NT2/D1 (cell line): ENCODE measurements around the gene DDX54.
"Not testable (repeated sequence)": the region's sequence is repeated elsewhere in the genome, so short reads cannot be mapped to it uniquely, and the experiment has no call there.

Experiments
- DNase-seq: peaks from one replicate; pipeline ENCODE4 v3.0.0-alpha.2; 2011; ENCODE audit warnings: low read depth, low spot score
- H3K27me3 ChIP-seq: 2 replicates; pipeline ENCODE4 v1.6.0; 2011; ENCODE audit warnings: mild to moderate bottlenecking; ENCODE audit not compliant: insufficient read length, insufficient read depth
- H3K36me3 ChIP-seq: 2 replicates; pipeline ENCODE4 v1.6.1; 2011; ENCODE audit warnings: mild to moderate bottlenecking, low read length, mixed read lengths; ENCODE audit not compliant: insufficient read depth, insufficient read length
- H3K4me1 ChIP-seq: 2 replicates; pipeline ENCODE4 v1.5.1; 2011; ENCODE audit not compliant: insufficient read depth, insufficient read length
- H3K4me3 ChIP-seq: 2 replicates; pipeline ENCODE4 v1.5.1; 2011; ENCODE audit warnings: low read depth; ENCODE audit not compliant: insufficient read length
- H3K9ac ChIP-seq: 2 replicates; pipeline ENCODE4 v1.6.0; 2011; ENCODE audit warnings: low read depth; ENCODE audit not compliant: insufficient read length
- H3K9me3 ChIP-seq: 2 replicates; pipeline ENCODE4 v1.5.1; 2011; ENCODE audit warnings: mild to moderate bottlenecking, low read length; ENCODE audit not compliant: insufficient read depth
- SUZ12 ChIP-seq: IDR thresholded peaks from 2 replicates; pipeline ENCODE4 v1.6.1; 2011; ENCODE audit not compliant: insufficient read length, insufficient read depth; ENCODE audit errors: extremely low read depth
- YY1 ChIP-seq: IDR thresholded peaks from 2 replicates; pipeline ENCODE4 v1.6.1; 2011; ENCODE audit not compliant: insufficient read length, insufficient read depth
- ZNF274 ChIP-seq: IDR thresholded peaks from 2 replicates; pipeline ENCODE4 v1.6.1; 2011; ENCODE audit warnings: mild to moderate bottlenecking, low read depth, low read length

The DDX54 gene

DNA sequence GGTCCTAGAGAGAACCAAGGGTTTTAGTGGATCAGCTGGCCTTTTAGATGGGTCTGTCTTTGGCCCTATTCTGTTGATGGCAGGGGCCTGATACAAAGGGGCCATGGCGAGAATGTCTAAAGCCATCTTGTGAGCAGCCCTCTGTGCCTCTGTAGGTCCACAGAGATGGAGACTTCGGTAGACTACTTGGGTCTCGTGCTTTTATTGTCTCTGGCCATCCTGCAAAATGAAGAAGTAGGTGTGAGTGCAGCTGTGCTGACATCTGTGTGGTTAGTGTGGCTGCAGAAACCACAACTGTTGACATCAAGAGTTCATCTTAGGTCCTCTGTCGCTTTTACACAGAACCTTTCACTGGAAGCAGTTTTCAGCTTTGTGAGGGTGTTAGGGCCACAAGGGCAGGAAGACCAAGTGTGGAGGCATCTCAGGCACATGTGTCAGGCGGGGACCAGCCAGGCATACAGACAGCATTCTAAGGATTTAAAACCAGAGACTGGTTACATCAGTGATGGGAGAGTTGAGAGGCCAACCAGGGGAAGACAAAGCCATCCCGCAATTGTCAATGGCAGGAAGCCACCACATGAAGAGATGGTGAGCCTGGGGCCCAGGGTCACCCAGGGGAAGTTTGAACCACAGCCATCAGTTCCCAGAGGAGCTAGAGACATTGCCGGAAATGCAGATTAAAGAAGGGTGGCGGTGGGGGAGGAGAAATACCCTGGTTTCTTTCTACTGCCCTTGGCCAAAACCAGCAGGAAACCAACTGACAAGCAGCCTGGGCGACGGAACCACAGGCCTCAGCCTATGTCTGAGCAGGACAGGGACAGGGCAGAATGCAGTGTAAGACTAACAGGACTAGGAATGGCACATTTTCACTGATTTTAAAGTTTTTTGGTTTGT is 23.0 kb upstream of the DDX54 start:
- TF ChIP-seq YY1: no peak
- Histone ChIP-seq H3K27me3 (no peaks in the 10 kb centered on the region), H3K4me1 (peaks cover 4% of the 10 kb centered on the region), H3K4me3 (no peak overlapping the region), H3K9ac (no peak overlapping the region), H3K9me3 (peaks cover 9% of the 10 kb centered on the region), H3K36me3 (no peaks in the 10 kb centered on the region)
- no peak for DNase-seq

DNA sequence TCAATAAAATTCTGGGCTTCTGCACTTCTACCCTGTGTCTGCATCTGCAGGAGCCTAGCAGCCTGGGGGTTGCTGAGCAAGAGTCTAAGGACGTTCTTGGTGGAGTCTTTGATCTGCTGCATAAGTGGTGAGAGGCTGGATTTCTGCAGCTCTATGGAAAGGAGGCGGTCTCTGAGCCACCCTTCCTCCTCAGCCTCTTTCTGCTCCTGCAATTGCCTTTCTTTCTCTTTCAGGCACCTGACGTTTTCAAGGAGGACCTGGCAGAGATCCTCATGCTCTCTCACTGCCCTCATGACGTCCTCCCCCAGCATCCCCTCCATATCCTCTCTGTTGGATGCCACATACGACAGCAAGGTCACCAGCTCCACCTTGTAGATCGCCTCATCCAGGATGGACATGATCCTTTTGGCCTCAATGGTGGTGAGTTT is 22.3 kb upstream of the DDX54 start:
- DNase-seq: no peak
- Histone ChIP-seq H3K9ac (no peak overlapping the region), H3K4me3 (no peak overlapping the region), H3K9me3 (peaks cover 9% of the 10 kb centered on the region), H3K27me3 (no peaks in the 10 kb centered on the region), H3K4me1 (peaks cover 4% of the 10 kb centered on the region), H3K36me3 (no peaks in the 10 kb centered on the region)
- TF ChIP-seq YY1 (no peak), SUZ12 (no peak), ZNF274 (no peak)

DNA sequence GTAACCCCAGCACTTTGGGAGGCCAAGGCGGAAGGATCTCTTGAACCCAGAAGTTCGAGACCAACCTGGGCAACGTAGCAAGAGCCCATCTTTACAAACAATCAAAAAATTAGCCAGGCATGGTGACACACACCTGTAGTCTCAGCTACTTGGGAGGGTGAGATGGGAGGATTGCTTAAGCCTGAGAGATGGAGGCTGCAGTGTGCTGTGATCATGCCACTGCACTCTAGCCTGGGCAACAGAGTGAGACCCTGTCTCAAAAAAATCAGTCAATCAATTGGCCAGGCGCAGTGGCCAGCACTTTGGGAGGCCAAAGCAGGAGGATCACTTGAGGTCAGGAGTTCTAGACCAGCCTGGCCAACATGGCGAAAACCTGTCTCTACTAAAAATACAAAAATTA is 21.5 kb upstream of the DDX54 start:
- H3K9me3 ChIP-seq, H3K4me1 ChIP-seq, H3K9ac ChIP-seq, H3K27me3 ChIP-seq, DNase-seq, H3K4me3 ChIP-seq, H3K36me3 ChIP-seq: not testable (repeated sequence)

DNA sequence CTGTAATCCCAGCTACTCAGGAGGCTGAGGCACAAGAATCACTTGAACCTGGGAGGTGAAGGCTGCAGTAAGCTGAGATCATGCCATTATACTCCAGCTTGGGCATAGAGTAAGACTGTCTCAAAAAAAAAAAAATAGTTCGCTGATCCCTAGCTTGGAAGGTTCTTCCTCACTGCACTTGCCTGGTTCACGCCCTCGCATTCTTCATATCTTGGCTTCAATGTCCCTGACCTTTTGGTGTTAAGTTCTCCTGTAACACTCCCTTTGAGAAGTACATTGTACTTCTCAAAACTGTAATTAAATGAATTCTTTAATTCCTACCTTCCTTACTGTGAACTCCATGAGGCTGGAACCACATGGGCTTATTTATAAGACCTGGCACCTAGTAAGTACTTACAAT is 19.5 kb upstream of the DDX54 start:
- no peak for TF ChIP-seq ZNF274
- TF ChIP-seq YY1: no peak
- TF ChIP-seq SUZ12: no peak
- no peak for DNase-seq
- H3K27me3 ChIP-seq: no peaks in the 10 kb centered on the region
- no peak overlapping the region for H3K4me3 ChIP-seq
- H3K9ac ChIP-seq: no peak overlapping the region
- H3K9me3 ChIP-seq: peaks cover 9% of the 10 kb centered on the region
- H3K4me1 ChIP-seq: peaks cover 4% of the 10 kb centered on the region
- H3K36me3 ChIP-seq: no peaks in the 10 kb centered on the region

DNA sequence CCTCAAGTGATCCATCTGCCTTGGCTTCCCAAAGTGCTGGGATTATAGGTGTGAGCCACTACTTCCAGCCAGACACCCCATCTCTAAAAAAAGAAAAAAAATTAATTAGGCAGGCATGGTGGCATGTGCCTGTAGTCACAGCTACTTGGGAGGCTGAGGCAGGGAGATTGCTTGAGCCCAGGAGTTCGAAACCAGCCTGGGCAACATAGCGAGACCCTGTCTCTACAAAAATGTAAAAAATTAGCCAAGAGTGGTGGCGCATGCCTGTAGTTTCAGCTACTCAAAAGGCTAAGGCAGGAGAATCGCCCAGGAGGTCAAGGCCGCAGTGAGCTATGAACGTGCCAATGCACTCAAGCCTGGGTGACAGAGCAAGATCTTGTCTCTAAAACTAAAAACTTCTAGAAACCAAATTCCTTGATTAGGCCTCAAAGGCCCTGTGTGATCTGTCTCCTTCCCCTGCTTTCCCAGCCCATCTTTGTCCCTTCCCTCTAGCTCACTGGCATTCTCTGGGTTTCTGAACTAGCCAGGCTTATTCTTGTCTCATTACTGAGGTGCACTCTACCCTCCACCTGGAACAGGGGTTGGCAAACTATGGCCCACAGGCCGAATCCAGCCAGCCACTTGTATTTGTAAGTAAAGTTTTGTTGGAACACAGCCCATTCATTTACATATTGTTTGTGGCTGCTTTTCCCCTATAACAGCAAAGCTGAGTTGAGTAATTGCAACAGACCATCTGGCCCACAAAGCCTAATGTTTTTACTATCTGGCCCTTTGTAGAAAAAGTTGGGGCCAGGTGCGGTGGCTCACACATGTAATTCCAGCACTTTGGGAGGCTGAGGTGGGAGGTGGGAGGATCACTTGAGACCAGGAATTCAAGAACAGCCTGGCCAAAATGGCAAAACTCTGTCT is 18.8 kb upstream of the DDX54 start:
- DNase-seq: no peak
- Histone ChIP-seq H3K27me3 (no peaks in the 10 kb centered on the region), H3K9ac (no peak overlapping the region), H3K36me3 (no peaks in the 10 kb centered on the region), H3K4me3 (no peak overlapping the region), H3K4me1 (peaks cover 4% of the 10 kb centered on the region), H3K9me3 (peaks cover 9% of the 10 kb centered on the region)
- TF ChIP-seq SUZ12 (no peak), YY1 (no peak), ZNF274 (no peak)

DNA sequence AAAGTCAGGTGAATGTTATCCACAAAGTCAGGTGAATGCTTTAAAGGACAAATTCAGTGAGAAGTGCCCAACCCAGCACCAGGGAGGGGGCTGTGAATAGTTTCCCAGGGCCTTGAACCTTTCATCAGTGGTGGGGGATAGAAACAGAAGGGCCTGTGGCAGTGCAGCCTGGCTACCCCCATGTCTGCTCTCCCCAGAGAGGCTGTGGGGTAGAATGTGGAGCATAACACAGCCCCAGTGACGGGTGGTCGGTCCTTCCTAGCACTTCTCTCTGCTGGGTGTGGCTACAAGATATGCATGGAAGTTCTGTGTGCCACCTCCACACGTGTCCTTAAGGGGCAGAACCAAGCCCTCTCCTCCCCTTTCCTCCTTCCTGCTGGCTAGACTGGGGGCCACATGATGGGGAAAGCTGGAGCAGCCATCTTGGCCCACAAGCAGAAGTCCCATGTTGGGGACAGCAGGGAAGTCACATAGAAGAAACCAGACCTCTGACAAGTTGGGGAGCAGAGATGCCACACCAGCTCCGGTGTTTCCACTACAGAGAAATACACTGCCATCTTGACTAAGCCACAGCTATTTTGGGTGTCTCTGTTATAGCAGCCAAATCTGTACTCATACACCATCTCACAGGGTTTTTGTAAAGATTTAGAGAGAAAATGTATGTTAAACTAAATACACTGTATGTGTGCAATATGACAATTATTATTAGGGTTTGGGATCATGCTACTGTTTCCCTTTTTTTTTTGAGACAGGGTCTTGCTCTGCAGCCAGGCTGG is 17.2 kb upstream of the DDX54 start:
- Histone ChIP-seq H3K9ac (no peak overlapping the region), H3K27me3 (no peaks in the 10 kb centered on the region), H3K36me3 (no peaks in the 10 kb centered on the region), H3K4me3 (no peak overlapping the region), H3K9me3 (peaks cover 9% of the 10 kb centered on the region), H3K4me1 (peaks cover 2% of the 10 kb centered on the region)
- TF ChIP-seq SUZ12 (no peak), YY1 (no peak), ZNF274 (no peak)
- no peak for DNase-seq
